ENCODE measurements around the gene AMBRA1. TPM values are rescaled to one million over a fixed set of nuclear protein-coding genes. Genes with fewer than 3 reads are reported as not detected.

AMBRA1 gene
- total RNA-seq, 1 donor from 2014 or later, result 29.4 TPM

- Mint-ChIP-seq H3K4me3 (ENCODE audit: unreplicated experiment) (no peak overlapping the region), H3K27ac (ENCODE audit: unreplicated experiment) (no peak overlapping the region), H3K4me1 (ENCODE audit: low read depth, unreplicated experiment) (peaks cover 16% of the 10 kb centered on the region), H3K36me3 (ENCODE audit: low read depth, unreplicated experiment) (peaks cover 19% of the 10 kb centered on the region), H3K9me3 (ENCODE audit: unreplicated experiment) (no peaks in the 10 kb centered on the region), H3K27me3 (ENCODE audit: low read depth, unreplicated experiment) (no peaks in the 10 kb centered on the region)
- DNase-seq (ENCODE audit: low read depth), result no peak
- TF ChIP-seq EZH2 (IDR thresholded peaks at IDR 0.05; ENCODE audit: insufficient read depth, low read length) (no peak), CTCF (IDR thresholded peaks at IDR 0.05; ENCODE audit: insufficient read depth, low read depth, low read length) (no peak)
- Histone ChIP-seq H3K27ac (ENCODE audit: low read depth, low read length) (no peak overlapping the region), H3K4me1 (ENCODE audit: insufficient read depth, low read length) (no peaks in the 10 kb centered on the region), H3K9me3 (ENCODE audit: insufficient read depth, low read depth, low read length) (no peaks in the 10 kb centered on the region), H4K20me1 (ENCODE audit: insufficient read depth, low read length) (peaks cover under 1% of the 10 kb centered on the region), H3K79me2 (ENCODE audit: insufficient read depth, low read length) (no peaks in the 10 kb centered on the region), H3K4me2 (ENCODE audit: low read length) (no peak overlapping the region), H3K4me3 (ENCODE audit: insufficient read depth, low read depth, low read length) (no peak overlapping the region), H3K27me3 (ENCODE audit: insufficient read depth, low read length) (no peaks in the 10 kb centered on the region), H2AFZ (ENCODE audit: low read depth, low read length) (no peak overlapping the region), H3K9ac (ENCODE audit: low read length) (no peak overlapping the region), H3K36me3 (ENCODE audit: insufficient read depth, low read length) (peaks cover 8% of the 10 kb centered on the region)
- no peak for FAIRE-seq
Observed at GRCh38 chr11:46427364-46427763, 166.5 kb downstream of the AMBRA1 start.

- Histone ChIP-seq H3K79me2 (ENCODE audit: insufficient read depth, low read length) (no peaks in the 10 kb centered on the region), H3K36me3 (ENCODE audit: insufficient read depth, low read length) (peaks cover 10% of the 10 kb centered on the region), H3K27me3 (ENCODE audit: insufficient read depth, low read length) (no peaks in the 10 kb centered on the region), H2AFZ (ENCODE audit: low read depth, low read length) (no peak overlapping the region), H3K4me2 (ENCODE audit: low read length) (no peak overlapping the region), H3K4me1 (ENCODE audit: insufficient read depth, low read length) (no peaks in the 10 kb centered on the region), H3K27ac (ENCODE audit: low read depth, low read length) (no peak overlapping the region), H3K4me3 (ENCODE audit: insufficient read depth, low read depth, low read length) (no peak overlapping the region), H4K20me1 (ENCODE audit: insufficient read depth, low read length) (peaks cover 6% of the 10 kb centered on the region), H3K9me3 (ENCODE audit: insufficient read depth, low read depth, low read length) (no peaks in the 10 kb centered on the region), H3K9ac (ENCODE audit: low read length) (no peak overlapping the region)
- Mint-ChIP-seq H3K4me1 (ENCODE audit: low read depth, unreplicated experiment) (peaks cover 16% of the 10 kb centered on the region), H3K27me3 (ENCODE audit: low read depth, unreplicated experiment) (no peaks in the 10 kb centered on the region), H3K36me3 (ENCODE audit: low read depth, unreplicated experiment) (peaks cover 20% of the 10 kb centered on the region), H3K27ac (ENCODE audit: unreplicated experiment) (no peak overlapping the region), H3K9me3 (ENCODE audit: unreplicated experiment) (no peaks in the 10 kb centered on the region), H3K4me3 (ENCODE audit: unreplicated experiment) (no peak overlapping the region)
- DNase-seq (ENCODE audit: low read depth), result no peak
- FAIRE-seq, result no peak
- TF ChIP-seq EZH2 (IDR thresholded peaks at IDR 0.05; ENCODE audit: insufficient read depth, low read length) (no peak), CTCF (IDR thresholded peaks at IDR 0.05; ENCODE audit: insufficient read depth, low read depth, low read length) (no peak)
Observed at GRCh38 chr11:46426233-46426991, 167.4 kb downstream of the AMBRA1 start.

GRCh38 chr11:46422588-46422987 lies 171.2 kb downstream of the AMBRA1 start:
- H3K79me2 ChIP-seq (ENCODE audit: insufficient read depth, low read length), result no peaks in the 10 kb centered on the region
- no peak overlapping the region for H3K4me3 Mint-ChIP-seq (ENCODE audit: unreplicated experiment)
- no peak overlapping the region for H3K4me2 ChIP-seq (ENCODE audit: low read length)
- no peak overlapping the region for H3K27ac ChIP-seq (ENCODE audit: low read depth, low read length)
- no peak overlapping the region for H2AFZ ChIP-seq (ENCODE audit: low read depth, low read length)
- no peaks in the 10 kb centered on the region for H3K27me3 Mint-ChIP-seq (ENCODE audit: low read depth, unreplicated experiment)
- no peaks in the 10 kb centered on the region for H3K9me3 ChIP-seq (ENCODE audit: insufficient read depth, low read depth, low read length)
- DNase-seq (ENCODE audit: low read depth), result no peak
- H3K4me1 Mint-ChIP-seq (ENCODE audit: low read depth, unreplicated experiment), result peaks cover 6% of the 10 kb centered on the region
- H3K9me3 Mint-ChIP-seq (ENCODE audit: unreplicated experiment), result no peaks in the 10 kb centered on the region
- no peak overlapping the region for H3K4me3 ChIP-seq (ENCODE audit: insufficient read depth, low read depth, low read length)
- H3K27ac Mint-ChIP-seq (ENCODE audit: unreplicated experiment), result no peak overlapping the region
- no peak for FAIRE-seq
- peaks cover 20% of the 10 kb centered on the region for H4K20me1 ChIP-seq (ENCODE audit: insufficient read depth, low read length)
- TF ChIP-seq EZH2 (IDR thresholded peaks at IDR 0.05; ENCODE audit: insufficient read depth, low read length) (no peak), CTCF (IDR thresholded peaks at IDR 0.05; ENCODE audit: insufficient read depth, low read depth, low read length) (no peak)
- peaks cover 2% of the 10 kb centered on the region for H3K36me3 ChIP-seq (ENCODE audit: insufficient read depth, low read length)
- H3K36me3 Mint-ChIP-seq (ENCODE audit: low read depth, unreplicated experiment), result peaks cover 25% of the 10 kb centered on the region
- H3K27me3 ChIP-seq (ENCODE audit: insufficient read depth, low read length), result no peaks in the 10 kb centered on the region
- no peak overlapping the region for H3K9ac ChIP-seq (ENCODE audit: low read length)
- H3K4me1 ChIP-seq (ENCODE audit: insufficient read depth, low read length), result no peaks in the 10 kb centered on the region
